Measurements from ENCODE around the gene BTAF1.
"Not testable (repeated sequence)": the region's sequence is repeated elsewhere in the genome, so short reads cannot be mapped to it uniquely, and the experiment has no call there.

The BTAF1 gene

GRCh38 chr10:91884536-91884935 lies 39.0 kb upstream of the BTAF1 start:
- ChIA-PET CTCF (no interaction called here), POLR2A (interaction anchor here (0.7 kb wide), 1 partner anchor 511 kb away, joined by 5 read pairs; no protein-coding TSS in a partner anchor)
- DNase-seq (ENCODE audit: extremely low spot score), result no peak

GRCh38 chr10:91885362-91886079 lies 38.0 kb upstream of the BTAF1 start:
- CTCF ChIA-PET, result no interaction called here
- no peak for DNase-seq (ENCODE audit: extremely low spot score)
- POLR2A ChIA-PET, result no interaction called here
- TF ChIP-seq CTCF (IDR thresholded peaks at IDR 0.05; ENCODE audit: control extremely low read depth, extremely low read depth, low read depth, missing control alignments), result no peak

More at GRCh38 chr10:91884536-91884935, 39.0 kb upstream of the BTAF1 start:
- TF ChIP-seq CTCF (IDR thresholded peaks at IDR 0.05; ENCODE audit: control extremely low read depth, extremely low read depth, low read depth, missing control alignments), result no peak

- DNase-seq (ENCODE audit: extremely low spot score), result no peak
- ChIA-PET CTCF (no interaction called here), POLR2A (no interaction called here)
- TF ChIP-seq CTCF (IDR thresholded peaks at IDR 0.05; ENCODE audit: control extremely low read depth, extremely low read depth, low read depth, missing control alignments), result no peak
Observed at GRCh38 chr10:91886954-91887271, 36.7 kb upstream of the BTAF1 start.

GRCh38 chr10:91887272-91888076 lies 36.1 kb upstream of the BTAF1 start:
- no peak for TF ChIP-seq CTCF (IDR thresholded peaks at IDR 0.05; ENCODE audit: control extremely low read depth, extremely low read depth, low read depth, missing control alignments)
- ChIA-PET POLR2A (no interaction called here), CTCF (no interaction called here)
- peak; percentile 54 for DNase-seq (ENCODE audit: extremely low spot score)

GRCh38 chr10:91891125-91892001 lies 32.2 kb upstream of the BTAF1 start:
- DNase-seq (ENCODE audit: extremely low spot score), result no peak
- ChIA-PET CTCF (no interaction called here), POLR2A (interaction anchor here (0.5 kb wide), 1 partner anchor 389 kb away, joined by 3 read pairs; no protein-coding TSS in a partner anchor)
- TF ChIP-seq CTCF (IDR thresholded peaks at IDR 0.05; ENCODE audit: control extremely low read depth, extremely low read depth, low read depth, missing control alignments), result no peak

- TF ChIP-seq CTCF (IDR thresholded peaks at IDR 0.05; ENCODE audit: control extremely low read depth, extremely low read depth, low read depth, missing control alignments), result no peak
- CTCF ChIA-PET, result no interaction called here
- POLR2A ChIA-PET, result no interaction called here
- DNase-seq (ENCODE audit: extremely low spot score), result no peak
Observed at GRCh38 chr10:91893051-91893450, 30.5 kb upstream of the BTAF1 start.

GRCh38 chr10:91894261-91894685 lies 29.3 kb upstream of the BTAF1 start:
- POLR2A ChIA-PET; DNase-seq (ENCODE audit: extremely low spot score); CTCF ChIA-PET: not testable (repeated sequence)
